H1 (cell line): Measurements from ENCODE around the gene RPL38. TPM values are rescaled to one million over a fixed set of nuclear protein-coding genes. Genes with fewer than 3 reads are reported as not detected.

Source experiments
- CTCF ChIA-PET: fragments of 300-600 bp; sonication (Branson Sonifier 250); formaldehyde crosslinking; loops from one replicate; lab custom pipeline; 2021; ENCODE audit not compliant: partially characterized antibody; lab: Charles Lee
- POLR2A ChIA-PET: fragments of 300-600 bp; sonication (Branson Sonifier 250); formaldehyde crosslinking; loops from one replicate; lab custom pipeline; 2021; ENCODE audit warnings: inconsistent platforms; ENCODE audit not compliant: partially characterized antibody; lab: Charles Lee
- DNase-seq, 2 experiments: peaks; one replicate each; pipeline versions ENCODE4 v3.0.0 to v3.0.0-alpha.2; 2010 to 2022; ENCODE audit warnings: low spot score in 2 of 2, low read depth in 1 of 2, mixed read lengths in 1 of 2
- FAIRE-seq: peaks from 2 replicates; lab custom pipeline; 2011; peaks lifted over from hg19 to GRCh38; lab: Jason Lieb, UNC
- H2AFZ ChIP-seq: 2 replicates; pipeline ENCODE4 v1.8.1; 2012; ENCODE audit warnings: low read length, inconsistent platforms
- H2AK5ac ChIP-seq: 2 replicates; pipeline ENCODE4 v1.6.1; 2013; ENCODE audit warnings: low read depth, low read length
- H2BK120ac ChIP-seq: replicated peaks from 2 replicates; pipeline ENCODE3; 2013; ENCODE audit warnings: low read depth, low read length, inconsistent platforms
- H2BK12ac ChIP-seq: 2 replicates; pipeline ENCODE4 v1.6.1; 2013; ENCODE audit warnings: low read depth, low read length
- H2BK15ac ChIP-seq: 2 replicates; pipeline ENCODE4 v1.6.1; 2013; ENCODE audit warnings: low read length
- H2BK20ac ChIP-seq: 2 replicates; pipeline ENCODE4 v1.6.1; 2013; ENCODE audit warnings: low read length
- H2BK5ac ChIP-seq: 2 replicates; pipeline ENCODE4 v1.6.1; 2013; ENCODE audit warnings: low read depth, low read length
- H3K14ac ChIP-seq: 2 replicates; pipeline ENCODE4 v1.6.1; 2013; ENCODE audit warnings: inconsistent platforms; ENCODE audit not compliant: insufficient read length
- H3K18ac ChIP-seq: 2 replicates; pipeline ENCODE4 v1.6.1; 2013; ENCODE audit warnings: low read length; ENCODE audit errors: extremely low read depth
- H3K23ac ChIP-seq: 2 replicates; pipeline ENCODE4 v1.6.1; 2013; ENCODE audit warnings: inconsistent platforms; ENCODE audit not compliant: insufficient read length
- H3K23me2 ChIP-seq: 2 replicates; pipeline ENCODE4 v1.6.1; 2013; ENCODE audit warnings: low read depth, low read length
- H3K27ac ChIP-seq: 2 replicates; pipeline ENCODE4 v1.6.1; 2011; ENCODE audit warnings: low read depth, low read length, inconsistent platforms
- H3K27me3 ChIP-seq, 4 experiments: replicated peaks in 1 of 4; 1 replicate in 1 of 4; 2 replicates in 3 of 4; pipeline versions ENCODE4 v1.6.1 to v1.8.1; 2011 to 2013; ENCODE audit warnings: low read length in 3 of 4, mild to moderate bottlenecking in 3 of 4, inconsistent platforms in 2 of 4, mixed read lengths in 2 of 4, moderate library complexity in 1 of 4; ENCODE audit not compliant: control insufficient read depth in 3 of 4, insufficient read depth in 3 of 4; ENCODE audit errors: extremely low read depth in 1 of 4
- H3K36me3 ChIP-seq, 4 experiments: 2 replicates each; pipeline versions ENCODE4 v1.6.1 to v1.8.1; 2011 to 2013; ENCODE audit warnings: mild to moderate bottlenecking in 4 of 4, low read length in 3 of 4, moderate library complexity in 2 of 4, control low read depth in 1 of 4, inconsistent platforms in 1 of 4; ENCODE audit not compliant: insufficient read depth in 4 of 4, control insufficient read depth in 2 of 4
- H3K4ac ChIP-seq: replicated peaks from 2 replicates; pipeline ENCODE3; 2013; ENCODE audit warnings: low read length, low read depth, mixed read lengths, inconsistent platforms; ENCODE audit not compliant: insufficient read length
- H3K4me1 ChIP-seq, 4 experiments: replicated peaks in 1 of 4; 1 replicate in 1 of 4; 2 replicates in 3 of 4; pipeline versions ENCODE4 v1.6.1 to v1.8.1; 2011 to 2013; ENCODE audit warnings: low read length in 3 of 4, inconsistent platforms in 2 of 4, mixed read lengths in 1 of 4; ENCODE audit not compliant: insufficient read depth in 4 of 4, control insufficient read depth in 3 of 4
- H3K4me2 ChIP-seq, 2 experiments: 2 replicates each; pipeline versions ENCODE4 v1.6.1 to v1.8.1; 2011 to 2013; ENCODE audit warnings: low read depth in 2 of 2, low read length in 2 of 2, control low read depth in 1 of 2, inconsistent platforms in 1 of 2, mild to moderate bottlenecking in 1 of 2; ENCODE audit not compliant: insufficient read depth in 1 of 2
- H3K4me3 ChIP-seq, 4 experiments: fragments of 200-600, 300-600 bp in 1 of 4; sonication (generic), shearing (Covaris generic), sonication (Bioruptor Twin) in 1 of 4; 2 replicates each; pipeline versions ENCODE4 v1.5.1 to v1.8.1; 2011 to 2016; ENCODE audit warnings: low read length in 4 of 4, low read depth in 3 of 4, control low read depth in 2 of 4, inconsistent platforms in 2 of 4, mild to moderate bottlenecking in 2 of 4, mixed read lengths in 1 of 4, moderate library complexity in 1 of 4; ENCODE audit not compliant: insufficient read depth in 2 of 4; ENCODE audit errors: extremely low read depth in 1 of 4
- H3K56ac ChIP-seq: replicated peaks from 2 replicates; pipeline ENCODE3; 2013; ENCODE audit warnings: low read depth, mild to moderate bottlenecking, mixed read lengths, low read length, inconsistent platforms; ENCODE audit not compliant: insufficient read length
- H3K79me1 ChIP-seq: 2 replicates; pipeline ENCODE4 v1.6.1; 2013; ENCODE audit warnings: low read depth, low read length, control low read depth
- H3K79me2 ChIP-seq, 2 experiments: 2 replicates each; pipeline versions ENCODE4 v1.6.1 to v1.8.1; 2012 to 2013; ENCODE audit warnings: low read length in 2 of 2, mild to moderate bottlenecking in 2 of 2, inconsistent platforms in 1 of 2; ENCODE audit not compliant: insufficient read depth in 2 of 2, control insufficient read depth in 1 of 2
- H3K9ac ChIP-seq, 4 experiments: replicated peaks in 1 of 4; 1 replicate in 1 of 4; 2 replicates in 3 of 4; pipeline versions ENCODE4 v1.6.1 to v1.8.1; 2011 to 2013; ENCODE audit warnings: low read depth in 3 of 4, low read length in 3 of 4, control low read depth in 2 of 4, mild to moderate bottlenecking in 2 of 4, moderate library complexity in 2 of 4, inconsistent platforms in 1 of 4; ENCODE audit errors: extremely low read depth in 1 of 4
- H3K9me3 ChIP-seq, 2 experiments: 2 replicates each; pipeline versions ENCODE4 v1.6.1 to v1.8.1; 2012 to 2013; ENCODE audit warnings: mild to moderate bottlenecking in 2 of 2, moderate library complexity in 2 of 2, control low read depth in 1 of 2, inconsistent platforms in 1 of 2, low read depth in 1 of 2, low read length in 1 of 2, mixed read lengths in 1 of 2; ENCODE audit not compliant: insufficient read depth in 2 of 2
- H4K20me1 ChIP-seq, 2 experiments: replicated peaks in 1 of 2; 2 replicates each; pipeline versions ENCODE3 to v1.8.1; 2011 to 2013; ENCODE audit warnings: inconsistent platforms in 2 of 2, low read length in 2 of 2, mild to moderate bottlenecking in 1 of 2; ENCODE audit not compliant: insufficient read depth in 2 of 2, control insufficient read depth in 1 of 2
- H4K5ac ChIP-seq: 2 replicates; pipeline ENCODE4 v1.6.1; 2013; ENCODE audit warnings: low read length, low read depth, mixed read lengths, inconsistent platforms; ENCODE audit not compliant: insufficient read length
- H4K8ac ChIP-seq: 2 replicates; pipeline ENCODE4 v1.8.0; 2013; ENCODE audit warnings: mild to moderate bottlenecking, moderate library complexity, low read length, inconsistent platforms; ENCODE audit not compliant: insufficient read depth; ENCODE audit errors: extremely low read depth
- H4K91ac ChIP-seq: replicated peaks from 2 replicates; pipeline ENCODE3; 2013; ENCODE audit warnings: low read length, mixed read lengths, inconsistent platforms; ENCODE audit not compliant: insufficient read length
- BCL11A ChIP-seq, 2 experiments: IDR thresholded peaks; one replicate each; pipeline ENCODE4 v1.6.1; 2011; ENCODE audit warnings: low read depth in 2 of 2, low read length in 2 of 2, mild to moderate bottlenecking in 2 of 2
- BRCA1 ChIP-seq: IDR thresholded peaks from 2 replicates; pipeline ENCODE4 v1.6.1; 2012; ENCODE audit warnings: low read depth, low read length, improper control_type of control experiment
- WGBS, 2 experiments: shearing (Covaris generic) in 1 of 2; methylation state at CpG; one replicate each; pipeline versions ENCODE4 v1.1.6 to v1.1.7; 2013 to 2015; ENCODE audit warnings: low lambda C conversion rate in 2 of 2, mixed read lengths in 2 of 2, inconsistent platforms in 1 of 2, low coverage in 1 of 2, missing lambda C conversion rate in 1 of 2; ENCODE audit not compliant: insufficient replicate concordance in 2 of 2, insufficient coverage in 1 of 2, insufficient read length in 1 of 2; ENCODE audit errors: extremely low coverage in 1 of 2, missing lambda C conversion rate in 1 of 2; 5-methylcytosine and 5-hydroxymethylcytosine counted together
- polyA plus RNA-seq, 7 experiments: library from polyadenylated mRNA; depleted of rRNA in 3 of 7; stranded (reverse) in 5 of 7; unstranded in 2 of 7; fragments of >200 nt in 5 of 7; fragments of 200-250 nt in 2 of 7; gene quantifications; 1 replicate in 5 of 7; 2 replicates in 1 of 7; 4 replicates in 1 of 7; pipeline versions ENCODE4 v1.2.1 to v1.2.3, GENCODE V29; 2011 to 2013; ENCODE audit warnings: missing spikeins in 2 of 7, mixed read lengths in 2 of 7
- total RNA-seq: library from RNA; stranded (reverse); fragmentation: NEBNext Ultra II Directional; extraction: Animal tissue kit (Norgen Biotek cat#: 25700); gene quantifications from 2 replicates; pipeline ENCODE4 v1.2.1, GENCODE V29; 2021

Gene RPL38
- total and polyA plus RNA-seq, 2 of the 8 experiments (the other 6 are each of a cell fraction or from before 2014, with no cell fraction given): 412 to 1,195 TPM

DNA sequence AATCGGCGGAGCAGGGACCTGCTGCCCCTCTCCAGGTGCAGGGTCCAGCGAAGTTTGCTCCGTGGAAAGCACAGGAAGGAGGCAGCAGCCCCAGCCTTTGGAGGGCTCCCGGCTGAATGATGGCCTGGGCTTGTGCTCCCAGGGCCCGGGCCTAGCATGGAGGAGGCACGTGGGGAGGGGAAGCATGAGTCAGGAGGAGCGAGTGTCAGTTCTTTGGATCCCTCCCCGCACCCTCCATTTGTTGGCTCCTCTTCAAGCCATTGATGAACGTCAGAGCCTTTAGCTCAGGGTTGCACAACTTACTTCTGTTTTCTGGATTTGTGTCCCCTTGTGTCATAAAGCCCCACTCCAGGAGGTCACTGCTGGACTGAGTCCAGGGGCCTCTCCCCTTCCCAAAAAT lies 35.7 kb downstream of the RPL38 start:
- H4K91ac ChIP-seq: no peak overlapping the region
- H3K4me3 ChIP-seq: no peak overlapping the region
- no peak for TF ChIP-seq BRCA1
- no peak for TF ChIP-seq BCL11A (IDR thresholded peaks at IDR 0.05; ENCODE audit: low read depth in 2 of 2, low read length in 2 of 2)
- H4K5ac ChIP-seq: no peak overlapping the region
- ChIA-PET POLR2A (interaction anchor here (1.0 to 8.2 kb wide), 3 partner anchors 8 to 35 kb away, joined by 3 to 61 read pairs (median 3); partner anchors contain the start of gene TTYH2), CTCF (interaction anchor here (0.7 to 1.9 kb wide), 2 partner anchors 23 to 45 kb away, joined by 3 to 4 read pairs; no protein-coding TSS in a partner anchor)
- no peak overlapping the region for H3K9ac ChIP-seq
- H3K14ac ChIP-seq: no peak overlapping the region
- H3K4me2 ChIP-seq: no peak overlapping the region
- H2BK120ac ChIP-seq: no peak overlapping the region
- DNase-seq: no peak
- H2BK12ac ChIP-seq: no peak overlapping the region
- peaks cover 3 to 13% (median 9%) of the 10 kb centered on the region in 4 experiments; a peak in 6 of 7 replicates for H3K4me1 ChIP-seq
- no peaks in the 10 kb centered on the region for H3K79me2 ChIP-seq
- H2AK5ac ChIP-seq: no peak overlapping the region
- H3K36me3 ChIP-seq: no peaks in the 10 kb centered on the region
- no peak overlapping the region for H2BK5ac ChIP-seq
- no peaks in the 10 kb centered on the region for H3K23me2 ChIP-seq
- WGBS, 2 experiments: 83% methylated on average over 10 of the region's 10 CpGs; no CpG with 5 or more reads in 1 of the 2 experiments
- H3K27ac ChIP-seq: no peak overlapping the region
- no peak overlapping the region for H2BK15ac ChIP-seq
- no peak overlapping the region for H2BK20ac ChIP-seq
- no peak overlapping the region for H3K23ac ChIP-seq
- no peak overlapping the region for H3K4ac ChIP-seq
- no peak overlapping the region for H2AFZ ChIP-seq
- H3K56ac ChIP-seq: no peak overlapping the region
- H3K27me3 ChIP-seq: no peaks in the 10 kb centered on the region
- no peaks in the 10 kb centered on the region for H4K20me1 ChIP-seq
- H3K18ac ChIP-seq: no peak overlapping the region
- FAIRE-seq: no peak
- H4K8ac ChIP-seq: no peak overlapping the region
- no peaks in the 10 kb centered on the region for H3K79me1 ChIP-seq
- no peaks in the 10 kb centered on the region for H3K9me3 ChIP-seq
